ENCODE measurements around the gene E2F2. TPM values are rescaled to one million over a fixed set of nuclear protein-coding genes. Genes with fewer than 3 reads are reported as not detected.
"Not testable (repeated sequence)": the region's sequence is repeated elsewhere in the genome, so short reads cannot be mapped to it uniquely, and the experiment has no call there.

Gene E2F2
- total RNA-seq, 1 donor from 2014 or later = 9.4 TPM

GRCh38 chr1:23505851-23506250, 25.2 kb downstream of the E2F2 start:
- Mint-ChIP-seq H3K27me3 (no peaks in the 10 kb centered on the region), H3K9me3 (no peaks in the 10 kb centered on the region), H3K4me1 (ENCODE audit: unreplicated experiment) (peaks cover 5% of the 10 kb centered on the region), H3K27ac (peak overlapping the region; percentile 5), H3K4me3 (no peak overlapping the region), H3K36me3 (no peaks in the 10 kb centered on the region)
- TF ChIP-seq CTCF (conservative IDR thresholded peaks at IDR 0.05) = no peak
- DNase-seq (ENCODE audit: extremely low spot score, unreplicated experiment) = no peak

GRCh38 chr1:23504156-23504555, 26.9 kb downstream of the E2F2 start:
- not testable (repeated sequence) for H3K4me3 Mint-ChIP-seq; H3K36me3 Mint-ChIP-seq; H3K9me3 Mint-ChIP-seq; H3K27me3 Mint-ChIP-seq; H3K4me1 Mint-ChIP-seq (ENCODE audit: unreplicated experiment); H3K27ac Mint-ChIP-seq; DNase-seq (ENCODE audit: extremely low spot score, unreplicated experiment)

- Mint-ChIP-seq H3K4me3 (no peak overlapping the region), H3K27ac (no peak overlapping the region), H3K27me3 (no peaks in the 10 kb centered on the region), H3K4me1 (ENCODE audit: unreplicated experiment) (peaks cover 9% of the 10 kb centered on the region), H3K9me3 (no peaks in the 10 kb centered on the region), H3K36me3 (no peaks in the 10 kb centered on the region)
- TF ChIP-seq CTCF (conservative IDR thresholded peaks at IDR 0.05) = no peak
- no peak for DNase-seq (ENCODE audit: extremely low spot score, unreplicated experiment)
Observed at GRCh38 chr1:23502951-23503350, 28.1 kb downstream of the E2F2 start.

GRCh38 chr1:23500466-23500865, 30.6 kb downstream of the E2F2 start:
- Mint-ChIP-seq H3K4me1 (ENCODE audit: unreplicated experiment) (peaks cover 9% of the 10 kb centered on the region), H3K9me3 (no peaks in the 10 kb centered on the region), H3K27ac (peak overlapping the region; percentile 20), H3K27me3 (no peaks in the 10 kb centered on the region), H3K4me3 (no peak overlapping the region), H3K36me3 (no peaks in the 10 kb centered on the region)
- TF ChIP-seq CTCF (conservative IDR thresholded peaks at IDR 0.05) = no peak
- no peak for DNase-seq (ENCODE audit: extremely low spot score, unreplicated experiment)

DNA sequence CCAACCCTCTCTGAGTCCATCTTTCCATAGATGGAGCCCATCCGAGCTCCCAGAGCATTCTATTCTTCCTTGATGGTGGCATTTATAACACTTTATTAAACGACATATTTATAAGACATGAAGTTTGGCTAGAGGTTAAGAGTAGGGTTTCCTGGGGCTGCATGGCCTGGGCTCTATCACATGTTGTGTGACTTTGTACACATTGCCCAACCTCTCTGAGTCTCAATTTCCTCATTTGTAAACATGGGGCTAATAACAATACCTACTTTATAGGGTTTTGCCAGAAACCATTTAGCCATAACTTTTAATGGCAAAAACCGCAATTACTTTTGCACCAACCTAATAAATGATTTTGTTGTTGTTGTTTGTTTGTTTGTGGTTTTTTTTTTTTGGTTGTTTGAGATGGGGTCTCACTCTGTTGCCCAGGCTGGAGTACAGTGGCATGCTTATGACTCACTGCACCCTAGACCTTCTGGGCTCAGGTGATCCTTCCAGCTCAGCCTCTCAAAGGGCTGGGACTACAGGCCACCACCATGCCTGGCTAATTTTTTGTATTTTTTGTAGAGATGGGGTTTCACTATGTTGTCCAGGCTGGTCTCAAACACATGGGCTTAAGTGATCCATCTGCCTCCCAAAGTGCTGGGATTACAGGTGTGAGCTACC, 33.1 kb downstream of the E2F2 start:
- DNase-seq (ENCODE audit: extremely low spot score, unreplicated experiment) = no peak
- Mint-ChIP-seq H3K36me3 (no peaks in the 10 kb centered on the region), H3K27me3 (no peaks in the 10 kb centered on the region), H3K4me3 (no peak overlapping the region), H3K9me3 (no peaks in the 10 kb centered on the region), H3K27ac (no peak overlapping the region), H3K4me1 (ENCODE audit: unreplicated experiment) (peaks cover 5% of the 10 kb centered on the region)
- no peak for TF ChIP-seq CTCF (conservative IDR thresholded peaks at IDR 0.05)

DNA sequence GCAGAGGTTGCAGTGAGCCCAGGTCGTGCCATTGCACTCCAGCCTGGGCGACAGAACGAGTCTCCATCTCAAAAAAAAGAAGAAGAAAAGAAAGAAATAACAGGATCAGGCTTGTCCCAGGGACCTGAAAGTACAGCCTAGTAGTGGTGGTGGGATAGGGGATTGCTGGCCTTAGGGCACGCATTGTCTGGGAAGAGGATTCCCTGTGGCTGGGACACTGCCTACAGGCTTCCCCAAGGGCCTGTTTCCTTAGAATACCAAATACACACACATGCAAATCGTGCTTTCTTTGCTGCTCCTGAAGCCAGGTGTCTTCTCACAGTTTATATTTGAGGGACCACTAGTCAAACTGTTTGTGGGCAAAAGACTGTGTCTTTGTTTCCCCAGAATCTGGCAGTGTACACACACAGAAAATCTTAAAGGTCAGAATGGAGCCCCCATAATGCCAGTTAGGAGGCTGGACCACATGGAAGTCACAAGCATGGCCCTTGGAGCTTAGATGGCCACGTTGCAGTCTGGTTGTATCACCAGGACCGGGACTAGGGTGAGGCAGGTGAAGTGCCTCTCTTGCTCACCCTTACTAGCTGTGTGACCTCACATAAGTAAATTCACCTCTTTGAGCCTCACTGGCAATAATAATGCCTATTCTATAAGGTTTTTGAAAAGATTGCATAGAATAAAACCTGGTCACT, 34.4 kb downstream of the E2F2 start:
- Mint-ChIP-seq H3K27ac (no peak overlapping the region), H3K36me3 (no peaks in the 10 kb centered on the region), H3K4me1 (ENCODE audit: unreplicated experiment) (peaks cover 5% of the 10 kb centered on the region), H3K27me3 (no peaks in the 10 kb centered on the region), H3K9me3 (no peaks in the 10 kb centered on the region), H3K4me3 (no peak overlapping the region)
- TF ChIP-seq CTCF (conservative IDR thresholded peaks at IDR 0.05) = no peak
- DNase-seq (ENCODE audit: extremely low spot score, unreplicated experiment) = no peak

GRCh38 chr1:23494836-23495235, 36.2 kb downstream of the E2F2 start:
- not testable (repeated sequence) for DNase-seq (ENCODE audit: extremely low spot score, unreplicated experiment); H3K4me3 Mint-ChIP-seq; H3K36me3 Mint-ChIP-seq; H3K4me1 Mint-ChIP-seq (ENCODE audit: unreplicated experiment); H3K27ac Mint-ChIP-seq; H3K9me3 Mint-ChIP-seq; H3K27me3 Mint-ChIP-seq

DNA sequence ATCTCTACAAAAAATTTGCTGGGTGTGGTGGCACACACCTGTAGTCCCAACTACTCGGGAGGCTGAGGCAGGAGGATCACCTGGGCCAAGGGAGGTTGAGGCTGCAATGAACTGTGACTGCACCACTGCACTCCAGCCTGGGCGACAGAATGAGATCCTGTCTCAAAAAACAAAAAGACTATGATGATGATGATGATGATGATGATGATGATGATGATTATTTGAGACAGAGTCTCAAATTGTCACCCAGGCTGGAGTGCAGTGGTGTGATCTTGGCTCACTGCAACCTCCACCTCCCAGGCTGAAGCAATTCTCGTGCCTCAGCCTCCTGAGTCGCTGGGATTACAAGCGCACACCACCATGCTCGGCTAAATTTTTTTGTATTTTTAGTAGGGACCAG, 38.3 kb downstream of the E2F2 start:
- not testable (repeated sequence) for H3K4me1 Mint-ChIP-seq (ENCODE audit: unreplicated experiment); H3K27me3 Mint-ChIP-seq; DNase-seq (ENCODE audit: extremely low spot score, unreplicated experiment); H3K27ac Mint-ChIP-seq; H3K36me3 Mint-ChIP-seq; H3K4me3 Mint-ChIP-seq; H3K9me3 Mint-ChIP-seq
